ENCODE results near the gene PRG2.
"Not testable (repeated sequence)": the region's sequence is repeated elsewhere in the genome, so short reads cannot be mapped to it uniquely, and the experiment has no call there.

Gene PRG2

DNA sequence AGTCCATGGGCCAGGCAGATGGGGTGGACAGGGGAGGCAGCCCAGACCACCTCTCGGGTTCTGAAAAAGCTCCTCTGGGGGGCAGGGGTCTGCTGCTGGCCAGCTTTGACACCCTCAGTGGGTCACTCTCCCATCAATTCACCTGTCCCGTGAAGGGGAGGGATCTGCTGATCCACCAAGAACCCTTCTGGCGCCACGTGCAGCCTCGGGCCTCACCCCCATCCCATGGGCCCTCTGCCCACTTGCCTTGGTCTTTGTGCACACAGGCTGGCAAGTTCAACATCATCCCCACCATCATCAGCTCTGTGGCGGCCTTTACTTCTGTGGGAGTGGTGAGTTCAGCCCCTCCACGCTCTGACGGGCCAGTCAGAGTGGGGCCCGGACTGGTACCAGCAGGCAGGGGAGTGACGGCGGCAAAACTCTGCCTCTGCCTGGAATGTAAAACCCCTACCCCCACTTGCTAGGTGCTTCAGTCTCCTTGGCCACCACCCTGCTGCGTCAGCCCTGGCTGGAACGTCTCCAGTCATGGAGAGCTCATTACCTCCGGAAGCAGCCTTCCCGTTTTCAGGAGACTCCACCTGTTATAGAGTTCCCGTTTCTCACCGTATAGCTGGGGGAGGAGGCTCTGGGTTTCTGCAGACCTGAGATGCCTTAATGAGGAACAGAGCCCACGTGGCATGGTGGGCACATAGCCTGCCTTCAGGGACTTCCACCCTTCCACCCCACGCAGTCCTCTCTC is 22.2 kb downstream of the PRG2 start:
- no peak for DNase-seq (ENCODE audit: low read depth in 2 of 2)

DNA sequence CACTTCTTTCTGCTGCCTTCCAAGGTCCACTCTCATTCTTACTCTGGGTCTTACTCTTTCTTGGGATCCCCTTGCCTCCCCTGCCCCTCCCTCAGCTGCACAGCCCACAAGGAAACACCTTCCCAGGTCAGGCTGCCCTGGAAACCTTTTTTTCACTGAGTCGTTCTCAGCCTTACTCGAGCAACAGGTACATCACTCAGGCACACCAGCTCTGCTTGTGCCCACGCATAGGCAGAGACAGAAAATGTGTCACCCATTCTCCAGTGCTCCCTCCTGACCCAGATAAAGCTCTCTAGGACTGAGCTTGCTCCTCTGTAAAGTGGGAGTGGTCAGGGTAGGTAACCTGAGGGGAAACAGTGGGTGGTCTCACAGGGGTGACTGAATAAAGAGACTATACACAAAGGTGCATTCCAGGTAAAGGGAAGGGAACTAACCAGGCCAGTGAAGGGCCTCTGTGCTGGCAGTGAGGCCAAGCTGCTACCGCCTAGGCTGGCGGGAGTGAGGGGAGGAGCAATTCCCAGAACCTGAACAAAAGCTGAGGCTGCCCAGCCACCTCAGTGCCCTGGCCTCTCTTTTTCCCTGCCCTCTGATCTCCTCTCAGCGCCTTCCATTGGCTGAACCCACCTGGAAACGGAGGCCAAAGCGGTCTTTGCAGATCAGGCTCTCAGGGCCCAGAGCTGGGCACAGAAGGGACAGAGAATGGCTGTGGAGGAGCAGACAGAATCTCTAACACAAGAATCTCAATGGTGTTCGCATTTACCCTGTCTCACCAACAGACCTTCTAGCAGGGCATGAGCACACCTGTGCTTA is 25.4 kb downstream of the PRG2 start:
- DNase-seq (ENCODE audit: low read depth in 2 of 2), result no peak

DNA sequence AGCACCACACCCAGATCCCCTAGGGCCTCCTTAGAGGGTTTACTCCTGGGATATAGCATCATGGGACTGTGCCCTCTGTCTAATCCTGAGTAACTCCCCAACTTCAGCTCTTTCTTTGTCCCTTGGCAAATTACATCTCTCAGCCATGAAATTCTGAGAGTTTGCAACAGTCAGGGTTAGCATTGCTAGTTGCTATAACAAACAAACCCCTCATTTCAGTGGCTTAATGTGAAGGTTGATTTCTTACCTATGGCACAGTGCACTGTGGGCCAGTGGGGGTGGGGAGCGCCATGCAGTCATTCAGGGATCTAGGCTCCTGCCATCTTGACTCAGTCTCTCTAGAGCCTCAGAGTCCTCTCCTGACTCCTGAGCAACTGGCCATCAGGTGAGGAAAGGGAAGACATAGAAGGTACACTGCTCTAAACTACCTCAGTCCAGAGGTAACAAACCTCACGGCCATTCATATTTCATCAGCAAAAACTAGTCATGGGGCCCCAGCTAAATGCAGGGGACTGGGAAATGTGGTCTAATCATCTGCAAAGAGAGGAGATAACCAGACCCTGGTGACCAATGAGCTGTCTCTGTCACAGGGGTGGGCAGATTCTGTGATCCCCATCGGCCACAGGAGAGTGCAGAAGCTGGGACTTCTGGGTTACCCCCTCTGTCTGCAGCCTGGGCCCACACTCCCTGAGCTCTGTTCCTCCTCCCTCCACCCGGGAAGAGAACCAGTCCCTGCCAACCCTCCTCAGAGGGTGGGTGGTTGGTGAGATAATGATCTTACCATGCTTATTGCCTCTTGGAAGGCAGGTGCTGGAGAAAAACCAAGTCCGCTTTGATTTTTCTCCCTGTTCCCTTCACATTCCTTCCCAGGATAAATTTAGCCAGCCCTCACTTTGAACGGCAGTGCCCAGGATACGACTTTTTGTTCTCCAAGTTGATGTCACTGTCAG is 27.0 kb downstream of the PRG2 start:
- no peak for DNase-seq (ENCODE audit: low read depth in 2 of 2)

DNA sequence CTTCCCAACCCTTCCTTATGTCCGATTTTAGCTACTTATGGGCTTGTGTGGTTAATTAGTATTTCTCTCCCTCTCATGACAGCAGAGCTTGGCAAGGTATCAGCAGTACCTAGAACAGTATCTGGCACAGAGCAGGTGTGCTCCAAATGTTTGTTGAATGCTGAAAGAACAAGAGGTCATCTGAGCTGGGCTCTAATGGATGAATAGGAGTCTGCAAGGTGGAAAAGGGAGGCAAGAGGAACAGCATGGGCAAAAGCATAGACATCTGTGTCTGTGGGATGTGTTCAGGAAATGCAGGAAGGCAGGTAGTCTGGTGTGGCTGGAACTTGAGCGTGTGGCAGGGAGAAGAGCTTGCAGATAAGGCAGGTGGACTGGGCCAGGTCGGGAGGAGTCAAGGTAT is 28.5 kb downstream of the PRG2 start:
- DNase-seq (ENCODE audit: low read depth in 2 of 2), result no peak

DNA sequence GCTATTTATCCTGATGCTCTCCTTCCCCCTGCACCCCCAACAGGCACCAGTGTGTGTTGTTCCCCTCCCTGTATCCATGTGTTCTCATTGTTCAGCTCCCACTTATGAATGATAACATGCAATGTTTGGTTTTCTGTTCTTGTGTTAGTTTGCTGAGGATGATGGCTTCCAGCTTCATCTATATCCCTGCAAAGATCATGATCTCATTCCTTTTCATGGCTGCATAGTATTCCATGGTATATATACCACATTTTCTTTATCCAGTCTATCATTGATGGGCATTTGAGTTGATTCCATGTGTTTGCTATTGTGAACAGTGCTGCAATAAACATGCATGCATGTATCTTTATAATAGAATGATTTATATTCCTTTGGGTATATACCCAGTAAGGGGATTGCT is 29.0 kb downstream of the PRG2 start:
- not testable (repeated sequence) for DNase-seq (ENCODE audit: low read depth in 2 of 2)

DNA sequence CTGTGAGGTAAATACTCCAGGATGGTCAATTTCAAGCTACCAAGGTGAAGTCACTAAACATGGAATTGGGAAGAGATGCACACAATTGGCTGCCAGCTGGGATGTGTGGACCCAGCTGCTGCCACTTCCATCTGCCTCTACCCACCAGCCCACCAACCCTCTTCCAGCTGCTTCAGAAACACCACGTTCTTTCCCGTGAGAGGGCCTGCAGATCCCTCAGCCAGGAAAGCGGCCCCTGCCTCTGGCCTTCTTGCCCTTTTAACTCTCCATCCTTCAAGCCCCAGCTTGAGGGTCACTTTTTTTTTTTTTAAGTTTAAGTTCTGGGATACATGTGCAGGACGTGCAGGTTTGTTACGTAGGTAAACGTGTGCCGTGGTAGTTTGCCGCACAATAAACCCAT is 29.5 kb downstream of the PRG2 start:
- DNase-seq (ENCODE audit: low read depth in 2 of 2), result no peak

DNA sequence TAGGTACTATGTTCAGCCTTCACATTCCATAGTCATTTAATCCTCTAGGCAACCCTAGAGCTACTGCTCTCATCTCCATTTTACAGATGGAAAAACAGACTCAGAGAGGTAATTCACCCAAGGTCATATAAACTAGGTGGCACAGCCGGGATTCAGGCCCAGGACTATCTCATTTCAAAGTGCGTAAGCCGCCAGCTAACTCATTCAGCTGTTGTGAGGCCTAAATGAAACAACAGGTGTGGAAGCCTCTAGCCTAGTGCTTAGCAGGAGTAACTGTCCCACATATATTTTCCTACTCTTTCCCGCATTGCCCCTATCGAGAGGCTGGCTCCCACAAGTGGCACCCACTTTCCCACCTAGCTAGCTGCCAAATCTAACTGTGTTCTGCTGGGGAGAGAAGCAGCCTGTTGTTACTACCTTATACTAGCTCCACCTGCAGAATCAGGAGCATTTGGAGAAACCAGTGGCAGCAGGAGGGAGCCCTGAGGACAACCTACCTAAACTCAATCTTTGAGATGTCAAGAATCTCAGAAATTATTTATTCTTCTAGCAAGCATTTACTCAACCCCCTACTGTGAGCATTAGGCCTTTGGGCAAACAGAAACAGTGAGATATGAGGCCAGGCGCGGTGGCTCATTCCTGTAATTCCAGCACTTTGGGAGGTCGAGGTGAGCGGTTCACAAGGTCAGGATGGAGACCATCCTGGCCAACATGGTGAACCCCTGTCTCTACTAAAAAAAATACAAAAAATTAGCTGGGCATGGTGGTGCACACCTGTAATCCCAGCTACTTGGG is 30.4 kb downstream of the PRG2 start:
- DNase-seq (ENCODE audit: low read depth in 2 of 2), result no peak

DNA sequence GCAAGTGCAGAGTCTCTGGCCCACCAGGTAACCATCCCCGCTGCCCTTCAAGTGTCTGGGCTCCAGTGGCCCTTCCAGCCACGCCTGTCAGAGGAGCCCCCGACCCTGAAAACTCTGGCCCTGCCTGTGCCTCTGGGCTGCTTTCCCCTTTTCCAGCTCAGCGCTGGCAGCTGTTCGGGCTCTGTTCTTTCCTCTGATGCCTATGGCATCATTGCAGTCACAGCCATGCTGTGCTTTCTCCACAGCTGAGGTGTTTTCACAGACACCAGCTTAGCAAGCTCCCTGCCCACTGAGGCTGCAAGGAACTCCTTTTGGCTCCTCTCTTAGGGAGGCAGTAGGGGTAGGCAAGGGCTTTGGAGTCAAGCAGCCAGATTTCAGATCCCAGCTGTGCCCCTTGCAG is 31.1 kb downstream of the PRG2 start:
- DNase-seq (ENCODE audit: low read depth in 2 of 2), result no peak

DNA sequence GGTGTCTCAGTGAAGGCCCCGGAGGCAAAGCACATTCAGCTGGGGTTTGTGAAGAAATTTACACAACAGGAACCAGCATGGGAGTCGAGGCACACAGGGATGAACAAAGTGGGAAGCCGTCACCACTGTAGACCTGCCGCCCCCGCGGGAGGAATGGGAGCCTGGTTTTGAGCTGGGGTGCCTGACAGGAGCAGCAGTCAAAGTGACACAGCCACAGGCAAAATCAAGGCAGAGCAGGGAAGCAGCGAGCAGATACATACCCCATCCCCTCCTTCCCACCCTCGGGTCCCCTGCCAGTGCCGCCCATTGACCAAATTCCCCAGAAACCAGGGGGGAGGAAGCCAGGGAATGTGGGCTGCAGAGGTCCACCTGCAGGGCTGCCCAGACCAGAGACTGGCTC is 31.5 kb downstream of the PRG2 start:
- DNase-seq (ENCODE audit: low read depth in 2 of 2), result no peak

DNA sequence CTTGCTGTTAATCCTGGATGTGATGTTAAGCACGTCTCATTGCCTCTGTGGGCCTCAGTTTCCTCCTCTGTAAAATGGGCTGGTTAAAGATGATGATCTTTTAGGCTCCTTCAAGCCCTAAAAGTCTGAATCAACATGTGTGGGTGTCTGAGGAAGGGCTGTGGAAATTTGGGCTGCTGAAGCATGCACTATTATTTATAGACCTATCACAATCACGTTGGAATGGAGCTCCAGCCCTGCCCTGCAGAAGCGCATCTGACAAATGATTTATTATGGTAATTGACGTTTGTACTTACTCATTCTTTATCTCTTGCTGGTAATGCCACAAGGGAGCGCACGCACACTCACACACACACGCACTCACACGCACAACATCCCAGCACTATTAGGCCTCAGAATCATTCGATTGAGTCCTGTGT is 31.9 kb downstream of the PRG2 start:
- no peak for DNase-seq (ENCODE audit: low read depth in 2 of 2)

DNA sequence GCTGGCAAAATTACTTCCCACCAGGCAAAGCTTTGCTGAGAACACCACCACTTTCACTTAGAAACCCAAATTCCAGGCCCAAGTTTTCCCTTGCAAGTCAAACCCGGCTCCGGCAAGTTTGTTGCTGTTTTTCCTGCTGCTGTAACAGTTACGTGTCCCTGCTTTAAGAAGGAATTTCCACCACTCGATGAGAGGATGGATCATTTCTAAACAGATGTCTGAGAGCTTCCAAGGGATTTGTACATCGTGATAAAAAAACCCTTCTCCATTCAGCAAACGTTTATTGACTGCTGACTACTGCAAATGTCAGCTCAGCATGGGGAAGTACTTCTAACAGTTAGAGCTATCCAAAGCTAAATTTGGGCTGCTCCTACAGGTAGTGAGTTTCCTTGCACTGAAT is 32.6 kb downstream of the PRG2 start:
- DNase-seq (ENCODE audit: low read depth in 2 of 2), result no peak

DNA sequence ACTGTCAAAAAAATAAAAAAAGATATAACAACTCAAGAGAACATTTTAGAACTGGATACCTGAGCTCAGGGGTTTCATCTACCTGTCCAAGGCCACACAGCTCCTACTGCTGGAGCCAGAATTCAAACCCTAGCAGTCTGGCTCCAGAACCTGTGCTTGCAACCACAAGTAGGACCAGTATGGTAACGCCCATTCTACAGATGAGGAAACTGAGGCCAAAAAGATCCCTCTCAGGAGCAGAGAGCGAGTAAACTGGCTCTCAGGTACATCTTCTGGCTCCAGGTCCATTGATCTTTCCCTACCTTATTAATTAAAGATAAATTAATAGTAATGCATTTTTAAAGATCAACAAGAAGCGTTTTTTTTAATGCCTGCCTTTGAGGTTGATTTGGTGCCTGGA is 33.1 kb downstream of the PRG2 start:
- no peak for DNase-seq (ENCODE audit: low read depth in 2 of 2)

DNA sequence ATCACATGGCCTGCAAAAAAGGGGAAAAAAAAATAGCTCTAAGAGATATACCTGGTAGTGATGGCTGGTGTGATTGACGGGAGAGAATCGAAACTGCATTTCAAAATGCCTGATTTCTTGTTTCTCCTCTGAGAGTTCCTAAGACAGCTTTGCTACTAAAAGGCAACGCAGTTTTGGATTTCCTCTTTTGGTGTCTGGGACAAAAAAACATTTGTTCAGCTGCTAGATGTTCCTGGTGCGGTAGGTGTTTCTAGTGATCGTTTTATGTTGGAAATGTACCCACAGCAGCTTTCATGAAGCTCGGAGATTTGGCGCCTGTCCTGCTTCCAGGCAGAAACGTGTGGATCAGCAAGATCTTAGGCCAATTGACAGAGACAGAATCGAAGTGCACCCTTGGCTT is 34.2 kb downstream of the PRG2 start:
- no peak for DNase-seq (ENCODE audit: low read depth in 2 of 2)

DNA sequence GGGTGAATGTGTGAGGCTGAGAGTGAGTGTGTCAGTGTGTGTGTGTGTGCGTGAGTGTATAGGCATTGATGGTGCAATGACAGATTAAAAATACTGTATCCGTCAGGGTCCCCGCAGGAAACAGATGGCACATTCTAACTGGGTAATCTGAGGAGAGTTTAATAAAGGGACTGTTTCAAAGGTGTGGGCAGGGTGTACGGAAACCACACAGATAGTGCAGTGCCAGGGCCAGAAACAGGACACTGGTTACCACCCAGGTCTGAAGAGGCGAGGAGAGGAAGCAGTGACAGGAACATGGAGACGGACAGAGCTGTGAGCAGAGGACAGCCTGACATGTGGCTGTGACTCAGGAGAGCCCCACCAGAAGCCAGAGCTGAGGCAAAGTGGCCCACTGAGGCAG is 35.8 kb downstream of the PRG2 start:
- no peak for DNase-seq (ENCODE audit: low read depth in 2 of 2)

DNA sequence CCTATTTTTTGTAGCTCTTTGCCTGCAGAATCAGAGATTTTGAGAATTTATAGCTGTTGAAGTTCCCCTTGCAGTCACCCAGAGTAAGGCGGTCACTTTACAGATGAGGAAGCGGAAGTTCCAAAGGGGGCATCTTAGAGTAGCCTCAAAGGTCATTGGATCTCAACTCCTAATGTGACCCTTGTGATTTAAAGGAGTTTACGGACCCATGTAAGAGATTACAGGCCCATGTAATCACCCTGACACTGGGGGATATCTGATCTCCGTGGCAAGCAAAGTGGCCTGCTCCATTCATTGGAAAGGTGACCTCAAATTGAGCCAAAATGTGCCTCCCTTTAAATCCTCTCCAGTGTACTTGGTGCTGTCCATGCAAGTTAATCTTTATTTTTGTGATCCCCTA is 36.6 kb downstream of the PRG2 start:
- DNase-seq (ENCODE audit: low read depth in 2 of 2), result no peak

DNA sequence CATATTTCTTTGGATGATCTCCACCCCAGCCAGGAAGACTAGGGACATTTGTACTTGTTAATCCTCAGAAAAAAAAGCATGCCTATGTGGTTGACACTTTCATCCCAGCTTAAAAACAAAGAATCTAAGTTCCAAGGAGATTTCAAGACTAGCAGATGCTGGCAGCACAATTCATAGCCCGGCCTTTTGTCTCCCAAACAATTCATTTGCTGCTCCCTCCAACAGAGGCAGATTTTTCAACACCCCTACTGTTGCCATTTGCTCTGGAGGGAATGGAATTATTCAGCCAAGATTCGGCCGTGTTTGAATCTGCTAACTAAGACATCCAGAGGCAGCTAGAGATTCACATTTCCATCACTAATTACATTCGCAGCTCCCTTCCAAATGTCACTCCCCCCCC is 37.0 kb downstream of the PRG2 start:
- no peak for DNase-seq (ENCODE audit: low read depth in 2 of 2)

DNA sequence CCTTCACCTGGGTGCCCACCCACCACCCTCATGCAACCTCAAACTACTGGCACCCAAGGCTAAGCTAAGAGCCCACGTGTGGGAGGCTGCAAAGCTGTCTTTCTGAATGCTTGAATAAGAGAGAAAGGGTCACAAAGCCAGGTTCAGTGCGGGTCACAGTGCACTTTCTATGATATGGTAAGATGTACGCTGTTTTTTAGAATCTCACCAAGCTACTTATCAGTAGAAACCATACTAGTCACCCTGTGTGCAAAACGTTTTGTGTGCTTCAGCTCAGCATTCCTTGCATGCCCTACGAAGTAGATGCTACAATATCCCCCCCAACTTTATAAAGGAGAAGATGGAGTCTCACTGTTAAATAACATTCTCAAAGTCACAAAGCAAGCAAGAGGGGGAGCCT is 37.4 kb downstream of the PRG2 start:
- no peak for DNase-seq (ENCODE audit: low read depth in 2 of 2)

DNA sequence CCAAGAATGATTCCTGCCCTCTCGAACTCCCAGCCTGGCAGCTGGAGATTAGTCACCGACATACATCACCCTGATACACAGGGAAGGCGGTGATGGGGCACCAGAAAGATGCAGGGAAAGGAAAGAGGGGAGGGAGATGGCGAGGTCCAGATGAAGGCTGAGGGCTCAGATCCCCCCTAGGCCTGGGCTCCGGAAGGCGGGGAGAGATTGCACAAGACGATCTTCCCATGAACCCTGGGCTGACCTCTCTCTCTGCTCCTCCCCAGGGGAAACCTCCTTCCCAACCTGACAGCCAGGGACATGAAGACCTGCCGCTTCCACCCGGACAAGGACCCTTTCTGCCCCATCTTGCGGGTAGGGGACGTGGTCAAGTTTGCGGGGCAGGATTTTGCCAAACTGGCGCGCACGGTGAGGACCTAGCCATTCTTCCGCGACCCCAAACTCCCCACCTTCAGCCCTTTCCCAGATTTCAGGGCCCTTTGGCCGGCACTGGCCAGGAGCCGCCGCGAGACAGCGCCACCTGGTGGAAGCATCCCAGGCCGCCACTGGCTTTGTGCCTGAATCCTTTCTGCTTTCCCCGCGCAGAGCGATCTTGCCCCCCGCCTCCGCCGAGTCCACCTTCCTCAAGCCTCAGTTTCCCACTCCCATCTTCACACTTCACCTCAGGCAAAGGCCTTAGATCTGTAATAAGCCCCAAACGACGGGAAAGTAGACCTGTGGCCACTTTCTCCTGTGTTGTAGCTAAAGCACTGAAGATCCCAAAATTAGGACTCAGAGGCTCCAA is 40.8 kb downstream of the PRG2 start:
- peak; percentile 33 to 49 for DNase-seq (ENCODE audit: low read depth in 2 of 2)

DNA sequence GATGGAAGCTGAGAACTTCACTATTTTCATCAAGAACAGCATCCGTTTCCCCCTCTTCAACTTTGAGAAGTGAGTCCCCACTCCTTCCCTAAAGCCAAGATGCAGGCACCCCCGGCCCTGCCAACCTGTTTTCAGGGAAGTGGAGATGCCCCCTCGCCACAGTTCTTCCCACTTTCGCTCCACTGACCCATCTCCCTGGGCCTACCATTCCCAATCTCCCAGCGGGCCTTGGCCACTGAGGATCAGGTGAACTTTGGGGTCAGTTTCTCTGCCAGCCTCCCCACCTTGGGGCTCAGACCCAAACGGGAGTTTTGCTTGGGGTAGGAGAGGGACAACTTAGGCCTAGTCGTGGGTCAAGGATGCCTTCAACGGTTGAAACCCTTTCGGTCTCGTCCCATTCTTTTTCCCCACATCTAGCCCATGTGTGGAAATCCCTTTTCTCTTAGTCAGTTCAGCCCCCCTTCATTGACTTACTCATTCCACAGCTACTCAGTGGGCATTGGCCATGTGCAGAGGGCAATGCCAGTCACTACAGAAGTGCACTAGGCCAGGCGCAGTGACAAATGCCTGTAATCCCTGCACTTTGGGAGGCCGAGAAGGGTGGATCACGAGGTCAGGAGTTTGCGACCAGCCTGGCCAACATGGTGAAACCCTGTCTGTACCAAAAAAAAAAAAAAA is 41.7 kb downstream of the PRG2 start:
- no peak for DNase-seq (ENCODE audit: low read depth in 2 of 2)

DNA sequence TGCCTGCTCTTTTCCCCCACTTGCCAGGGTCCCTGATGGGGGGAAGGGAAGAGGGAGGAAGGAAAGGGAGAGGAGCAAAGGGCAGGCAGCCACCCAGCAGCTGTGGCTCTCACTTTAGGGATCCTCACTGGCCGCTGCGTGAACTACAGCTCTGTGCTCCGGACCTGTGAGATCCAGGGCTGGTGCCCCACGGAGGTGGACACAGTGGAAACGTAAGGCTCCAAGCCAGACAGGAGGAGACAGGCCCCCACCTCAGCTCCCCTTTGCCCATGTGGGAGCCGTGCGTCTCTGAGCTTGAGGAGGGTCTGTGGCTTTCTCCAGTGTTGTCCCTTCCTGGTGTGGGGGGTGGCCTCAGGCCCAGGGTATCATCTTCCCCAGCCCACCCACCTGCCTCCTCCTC is 42.4 kb downstream of the PRG2 start:
- DNase-seq (ENCODE audit: low read depth in 2 of 2), result no peak
